ENCODE results near the gene FNDC3B. TPM values are rescaled to one million over a fixed set of nuclear protein-coding genes. Genes with fewer than 3 reads are reported as not detected.

Gene FNDC3B
- total RNA-seq, 1 experiment from 2014 or later: 48.6 TPM

DNA sequence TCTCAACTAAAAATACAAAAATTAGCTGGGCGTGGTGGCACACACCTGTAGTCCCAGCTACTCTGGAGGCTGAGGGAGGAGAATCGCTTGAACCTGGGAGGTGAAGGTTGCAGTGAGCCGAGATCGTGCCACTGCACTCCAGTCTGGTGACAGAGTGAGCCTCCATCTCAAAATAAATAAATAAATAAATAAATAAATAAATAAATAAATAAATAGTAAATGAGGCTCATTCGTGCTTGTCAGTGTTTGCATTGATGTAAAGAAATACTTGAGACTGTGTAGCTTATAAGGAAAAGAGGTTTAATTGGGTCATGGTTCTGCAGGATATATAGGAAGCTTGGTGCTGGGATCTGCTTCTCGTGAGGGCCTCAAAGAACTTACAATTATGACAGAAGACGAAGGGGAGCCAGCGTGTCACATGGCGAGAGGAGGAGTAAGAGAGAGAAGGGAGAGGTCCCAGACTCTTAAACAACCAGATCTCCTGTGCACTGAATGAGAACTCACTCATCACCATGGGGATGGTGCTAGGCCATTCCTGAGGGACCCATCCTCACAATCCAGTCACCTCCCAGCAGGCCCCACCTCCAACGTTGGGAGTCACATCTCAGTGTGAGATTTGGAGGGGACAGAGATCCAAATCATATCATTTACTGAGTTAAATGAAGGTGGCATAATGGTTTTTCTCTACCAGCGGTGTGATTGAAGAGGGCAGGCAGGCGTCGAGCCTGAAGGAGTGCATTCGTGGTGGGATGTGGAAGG is 104.5 kb downstream of the FNDC3B start:
- no peak overlapping the region for H2AFZ ChIP-seq (ENCODE audit: low read length)
- ATAC-seq: no peak
- H3K36me3 ChIP-seq (ENCODE audit: low read depth, low read length): peaks cover 10% of the 10 kb centered on the region
- H3F3A ChIP-seq (ENCODE audit: low read length, unreplicated experiment): peaks cover 32% of the 10 kb centered on the region
- ChIA-PET CTCF (no interaction called here), POLR2A (ENCODE audit: unreplicated experiment) (no interaction called here)
- H3K9ac ChIP-seq (ENCODE audit: low read length): no peak overlapping the region
- H3K79me2 ChIP-seq (ENCODE audit: low read length): peaks cover 75% of the 10 kb centered on the region
- intact Hi-C loops (cut with micrococcal nuclease): loop anchor here (5.0 kb wide), 3 partner anchors 58 to 337 kb away; no protein-coding TSS in a partner anchor
- no peaks in the 10 kb centered on the region for H3K9me2 ChIP-seq (replicated peaks; ENCODE audit: low read length)
- H3K27ac ChIP-seq (ENCODE audit: low read length): no peak overlapping the region
- peaks cover 55% of the 10 kb centered on the region for H3K4me1 ChIP-seq (ENCODE audit: insufficient read depth, low read length)
- 0 out of 2 replicates have a peak, but pooled peaks cover 5% of the 10 kb centered on the region for H3K9me3 ChIP-seq (ENCODE audit: low read length)
- DNase-seq: no peak
- no peaks in the 10 kb centered on the region for H4K20me1 ChIP-seq (ENCODE audit: low read length)
- BruUV-seq (replicated peaks): no TSS peak
- TF ChIP-seq EZH2phosphoT487 (IDR thresholded peaks at IDR 0.05; ENCODE audit: borderline replicate concordance, low read length) (no peak), EZH2 (IDR thresholded peaks at IDR 0.05; ENCODE audit: low read length, unreplicated experiment) (no peak)
- TF ChIP-seq, protein P1, sequence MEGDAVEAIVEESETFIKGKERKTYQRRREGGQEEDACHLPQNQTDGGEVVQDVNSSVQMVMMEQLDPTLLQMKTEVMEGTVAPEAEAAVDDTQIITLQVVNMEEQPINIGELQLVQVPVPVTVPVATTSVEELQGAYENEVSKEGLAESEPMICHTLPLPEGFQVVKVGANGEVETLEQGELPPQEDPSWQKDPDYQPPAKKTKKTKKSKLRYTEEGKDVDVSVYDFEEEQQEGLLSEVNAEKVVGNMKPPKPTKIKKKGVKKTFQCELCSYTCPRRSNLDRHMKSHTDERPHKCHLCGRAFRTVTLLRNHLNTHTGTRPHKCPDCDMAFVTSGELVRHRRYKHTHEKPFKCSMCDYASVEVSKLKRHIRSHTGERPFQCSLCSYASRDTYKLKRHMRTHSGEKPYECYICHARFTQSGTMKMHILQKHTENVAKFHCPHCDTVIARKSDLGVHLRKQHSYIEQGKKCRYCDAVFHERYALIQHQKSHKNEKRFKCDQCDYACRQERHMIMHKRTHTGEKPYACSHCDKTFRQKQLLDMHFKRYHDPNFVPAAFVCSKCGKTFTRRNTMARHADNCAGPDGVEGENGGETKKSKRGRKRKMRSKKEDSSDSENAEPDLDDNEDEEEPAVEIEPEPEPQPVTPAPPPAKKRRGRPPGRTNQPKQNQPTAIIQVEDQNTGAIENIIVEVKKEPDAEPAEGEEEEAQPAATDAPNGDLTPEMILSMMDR (conservative IDR thresholded peaks at IDR 0.05; ENCODE audit: low read depth, low read length): no peak
- H3K4me3 ChIP-seq (ENCODE audit: low read length): no peak overlapping the region
- H3K4me2 ChIP-seq (ENCODE audit: low read length): no peak overlapping the region
- H3K27me3 ChIP-seq (ENCODE audit: low read length): no peaks in the 10 kb centered on the region

DNA sequence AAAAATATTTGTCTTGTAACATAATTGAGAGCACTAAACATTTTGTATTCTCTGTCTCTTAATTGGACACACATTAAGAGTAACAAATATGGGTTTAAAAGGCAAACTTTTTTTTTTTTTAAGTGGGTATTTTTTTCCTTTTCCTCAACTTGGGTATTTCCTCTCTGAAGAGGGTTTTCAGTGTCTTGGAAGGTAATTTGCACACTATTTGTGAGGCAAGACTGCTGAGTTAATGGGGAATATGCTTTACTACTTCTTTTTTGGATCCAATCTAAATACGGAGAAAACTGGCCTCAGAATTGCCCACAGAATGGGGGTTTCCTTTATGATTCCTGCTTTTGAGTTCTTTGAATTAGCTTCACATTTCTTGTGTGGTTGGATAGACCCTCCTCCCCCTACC is 105.2 kb downstream of the FNDC3B start:
- CTCF ChIA-PET: no interaction called here

More for the DNA sequence above, 105.2 kb downstream of the FNDC3B start:
- H4K20me1 ChIP-seq (ENCODE audit: low read length): no peaks in the 10 kb centered on the region
- H3K79me2 ChIP-seq (ENCODE audit: low read length): peaks cover 75% of the 10 kb centered on the region
- ATAC-seq (no peak), DNase-seq (no peak)
- H3K4me1 ChIP-seq (ENCODE audit: insufficient read depth, low read length): peaks cover 49% of the 10 kb centered on the region
- H3K27me3 ChIP-seq (ENCODE audit: low read length): no peaks in the 10 kb centered on the region
- no peak overlapping the region for H2AFZ ChIP-seq (ENCODE audit: low read length)
- H3K9ac ChIP-seq (ENCODE audit: low read length): no peak overlapping the region
- no peak overlapping the region for H3K27ac ChIP-seq (ENCODE audit: low read length)
- POLR2A ChIA-PET (ENCODE audit: unreplicated experiment): no interaction called here
- no peak overlapping the region for H3K4me2 ChIP-seq (ENCODE audit: low read length)
- no TSS peak for BruUV-seq (replicated peaks)
- 0 out of 2 replicates have a peak, but pooled peaks cover 5% of the 10 kb centered on the region for H3K9me3 ChIP-seq (ENCODE audit: low read length)
- peaks cover 32% of the 10 kb centered on the region for H3F3A ChIP-seq (ENCODE audit: low read length, unreplicated experiment)
- intact Hi-C loops (cut with micrococcal nuclease): loop anchor here (5.0 kb wide), 3 partner anchors 58 to 337 kb away; no protein-coding TSS in a partner anchor
- peaks cover 10% of the 10 kb centered on the region for H3K36me3 ChIP-seq (ENCODE audit: low read depth, low read length)
- no peaks in the 10 kb centered on the region for H3K9me2 ChIP-seq (replicated peaks; ENCODE audit: low read length)
- H3K4me3 ChIP-seq (ENCODE audit: low read length): no peak overlapping the region
- TF ChIP-seq, protein P1 (conservative IDR thresholded peaks at IDR 0.05; ENCODE audit: low read depth, low read length): no peak
- TF ChIP-seq EZH2 (IDR thresholded peaks at IDR 0.05; ENCODE audit: low read length, unreplicated experiment) (no peak), EZH2phosphoT487 (IDR thresholded peaks at IDR 0.05; ENCODE audit: borderline replicate concordance, low read length) (no peak)
